Fibroblast of pulmonary artery (primary cell): Measurements from ENCODE around the gene SLC25A52.

Source experiments
- DNase-seq: peaks from one replicate; pipeline ENCODE4 v3.0.0-alpha.2; 2010; ENCODE audit warnings: low read depth
- H3K4me3 ChIP-seq: replicated peaks from 2 replicates; pipeline ENCODE4 v1.5.1; 2011; ENCODE audit warnings: low read depth, mild to moderate bottlenecking, control low read depth, low read length, moderate library complexity
- TF ChIP-seq, protein P1 (sequence below): IDR thresholded peaks from 2 replicates; pipeline ENCODE4 v1.5.1; 2011; ENCODE audit warnings: mild to moderate bottlenecking, control low read depth, low read length, inconsistent platforms; ENCODE audit errors: missing control alignments

Gene SLC25A52

DNA sequence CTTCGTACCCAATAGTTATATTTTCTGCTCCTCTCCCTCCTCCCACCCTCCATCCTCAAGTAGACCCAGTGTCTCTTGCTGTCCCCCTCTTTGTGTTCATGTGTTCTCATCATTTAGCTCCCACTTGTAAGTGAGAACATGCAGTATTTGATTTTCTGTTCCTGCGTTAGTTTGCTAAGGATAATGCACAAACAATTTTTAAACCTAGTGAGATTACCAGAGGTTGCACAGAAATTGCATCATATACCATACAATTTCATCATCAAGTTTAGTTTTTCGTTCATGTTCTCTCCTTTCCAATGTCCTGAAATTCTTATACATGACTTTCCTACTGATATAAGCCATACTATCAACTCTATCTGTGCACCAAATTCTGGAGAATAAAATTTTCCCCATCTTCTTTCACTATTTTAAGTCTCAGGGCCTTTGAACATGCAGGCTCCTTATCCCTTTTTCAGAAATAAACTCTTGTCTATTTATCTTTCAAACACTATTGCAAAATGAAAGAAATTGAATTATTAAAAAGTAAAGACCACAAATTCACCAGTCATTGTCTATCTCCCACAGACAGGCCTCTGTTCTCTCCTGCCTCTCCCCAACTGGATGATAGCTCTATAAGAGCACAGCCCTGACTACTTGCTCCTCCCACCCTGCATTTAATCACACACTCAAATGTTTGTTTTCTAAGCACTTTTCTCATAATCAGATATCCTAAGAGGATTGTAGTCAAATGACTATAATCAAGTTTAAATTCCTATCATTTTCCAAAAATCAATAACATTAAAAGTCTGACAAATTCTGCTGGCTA lies 49.1 kb downstream of the SLC25A52 start:
- TF ChIP-seq, protein P1, sequence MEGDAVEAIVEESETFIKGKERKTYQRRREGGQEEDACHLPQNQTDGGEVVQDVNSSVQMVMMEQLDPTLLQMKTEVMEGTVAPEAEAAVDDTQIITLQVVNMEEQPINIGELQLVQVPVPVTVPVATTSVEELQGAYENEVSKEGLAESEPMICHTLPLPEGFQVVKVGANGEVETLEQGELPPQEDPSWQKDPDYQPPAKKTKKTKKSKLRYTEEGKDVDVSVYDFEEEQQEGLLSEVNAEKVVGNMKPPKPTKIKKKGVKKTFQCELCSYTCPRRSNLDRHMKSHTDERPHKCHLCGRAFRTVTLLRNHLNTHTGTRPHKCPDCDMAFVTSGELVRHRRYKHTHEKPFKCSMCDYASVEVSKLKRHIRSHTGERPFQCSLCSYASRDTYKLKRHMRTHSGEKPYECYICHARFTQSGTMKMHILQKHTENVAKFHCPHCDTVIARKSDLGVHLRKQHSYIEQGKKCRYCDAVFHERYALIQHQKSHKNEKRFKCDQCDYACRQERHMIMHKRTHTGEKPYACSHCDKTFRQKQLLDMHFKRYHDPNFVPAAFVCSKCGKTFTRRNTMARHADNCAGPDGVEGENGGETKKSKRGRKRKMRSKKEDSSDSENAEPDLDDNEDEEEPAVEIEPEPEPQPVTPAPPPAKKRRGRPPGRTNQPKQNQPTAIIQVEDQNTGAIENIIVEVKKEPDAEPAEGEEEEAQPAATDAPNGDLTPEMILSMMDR: no peak

DNA sequence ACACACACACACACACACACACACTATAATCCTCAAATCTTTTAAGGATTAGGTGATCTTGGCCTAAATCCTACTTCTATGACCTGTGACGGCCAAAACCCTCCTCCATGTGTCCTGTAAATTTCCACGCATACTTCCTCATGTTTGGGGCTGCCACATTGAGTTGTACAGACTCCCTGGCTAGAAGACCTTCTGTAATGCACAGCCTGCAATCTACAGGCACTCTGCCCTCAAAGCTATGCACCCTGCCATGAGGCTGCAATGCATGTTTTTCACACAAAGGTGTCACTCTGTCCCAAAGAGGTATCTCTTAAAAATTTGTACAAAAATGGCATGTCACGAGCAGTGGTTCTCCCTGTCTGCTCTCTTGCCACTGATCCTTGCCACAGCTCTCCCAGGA lies 49.9 kb downstream of the SLC25A52 start:
- H3K4me3 ChIP-seq: no peak overlapping the region
- DNase-seq: no peak
- TF ChIP-seq, protein P1: no peak

More for the DNA sequence above, 49.1 kb downstream of the SLC25A52 start:
- DNase-seq: no peak
- H3K4me3 ChIP-seq: no peak overlapping the region
